BJ (cell line): ENCODE measurements around the gene DEPDC1. TPM values are rescaled to one million over a fixed set of nuclear protein-coding genes. Genes with fewer than 3 reads are reported as not detected.
"Not testable (repeated sequence)": the region's sequence is repeated elsewhere in the genome, so short reads cannot be mapped to it uniquely, and the experiment has no call there.

Experiments used
- CTCF ChIA-PET: fragments of 350-600 bp; formaldehyde crosslinking; extraction: SDS; loops from one replicate; lab custom pipeline; 2021; ENCODE audit warnings: antibody characterized with exemption, inconsistent platforms; lab: Yijun Ruan, JAX
- POLR2A ChIA-PET: fragments of 300-600 bp; sonication (Branson Sonifier 250); formaldehyde crosslinking; extraction: SDS; loops from one replicate; lab custom pipeline; 2021; ENCODE audit warnings: antibody characterized with exemption; lab: Charles Lee
- DNase-seq: peaks from one replicate; pipeline ENCODE4 v3.0.0-alpha.2; 2011; ENCODE audit warnings: low read depth
- H3K27me3 ChIP-seq: 2 replicates; pipeline ENCODE4 v1.6.0; 2011; ENCODE audit warnings: low read length; ENCODE audit not compliant: control insufficient read depth, insufficient read depth
- H3K36me3 ChIP-seq: 2 replicates; pipeline ENCODE4 v1.5.1; 2011; ENCODE audit warnings: low read length; ENCODE audit not compliant: control insufficient read depth, insufficient read depth
- H3K4me3 ChIP-seq: 2 replicates; pipeline ENCODE4 v1.5.1; 2011; ENCODE audit warnings: low read depth, mild to moderate bottlenecking, control low read depth, low read length
- polyA plus RNA-seq: library from polyadenylated mRNA; depleted of rRNA; stranded (reverse); fragments of >200 nt; gene quantifications from 2 replicates; pipeline ENCODE4 v1.2.3, GENCODE V29; 2011
- TF ChIP-seq, protein P1 (sequence below): IDR thresholded peaks from 2 replicates; pipeline ENCODE4 v1.5.1; 2011; ENCODE audit warnings: low read depth, mild to moderate bottlenecking, control low read depth, inconsistent platforms, low read length, moderate library complexity; ENCODE audit not compliant: insufficient read depth

Gene DEPDC1
- polyA plus RNA-seq, 1 experiment, result 5.3 TPM

DNA sequence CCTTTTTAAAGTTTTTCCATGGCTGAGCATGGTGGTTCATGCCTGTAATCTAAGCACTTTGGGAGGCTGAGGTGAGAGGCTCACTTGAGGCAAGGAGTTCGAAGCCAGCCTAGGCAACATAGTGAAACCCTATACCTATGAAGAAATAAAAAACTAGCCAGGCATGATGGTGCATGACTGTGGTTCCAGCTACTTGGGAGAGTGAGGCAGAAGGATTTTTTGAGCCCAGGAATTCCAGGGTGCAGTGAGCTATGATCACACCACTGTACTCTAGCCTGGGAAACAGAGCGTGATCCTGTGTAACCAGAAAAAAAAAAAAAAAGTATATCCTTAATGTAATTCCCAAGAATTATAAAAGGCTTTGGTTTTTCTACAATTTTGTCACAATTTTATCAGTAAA, 17.4 kb downstream of the DEPDC1 start:
- no peak overlapping the region for H3K4me3 ChIP-seq
- CTCF ChIA-PET, result interaction anchor here (0.9 to 2.6 kb wide), 4 partner anchors 8 to 358 kb away, joined by 3 to 17 read pairs (median 4); no protein-coding TSS in a partner anchor
- POLR2A ChIA-PET, result no interaction called here
- H3K36me3 ChIP-seq, result no peaks in the 10 kb centered on the region
- no peak for DNase-seq
- H3K27me3 ChIP-seq, result no peaks in the 10 kb centered on the region
- TF ChIP-seq, protein P1, sequence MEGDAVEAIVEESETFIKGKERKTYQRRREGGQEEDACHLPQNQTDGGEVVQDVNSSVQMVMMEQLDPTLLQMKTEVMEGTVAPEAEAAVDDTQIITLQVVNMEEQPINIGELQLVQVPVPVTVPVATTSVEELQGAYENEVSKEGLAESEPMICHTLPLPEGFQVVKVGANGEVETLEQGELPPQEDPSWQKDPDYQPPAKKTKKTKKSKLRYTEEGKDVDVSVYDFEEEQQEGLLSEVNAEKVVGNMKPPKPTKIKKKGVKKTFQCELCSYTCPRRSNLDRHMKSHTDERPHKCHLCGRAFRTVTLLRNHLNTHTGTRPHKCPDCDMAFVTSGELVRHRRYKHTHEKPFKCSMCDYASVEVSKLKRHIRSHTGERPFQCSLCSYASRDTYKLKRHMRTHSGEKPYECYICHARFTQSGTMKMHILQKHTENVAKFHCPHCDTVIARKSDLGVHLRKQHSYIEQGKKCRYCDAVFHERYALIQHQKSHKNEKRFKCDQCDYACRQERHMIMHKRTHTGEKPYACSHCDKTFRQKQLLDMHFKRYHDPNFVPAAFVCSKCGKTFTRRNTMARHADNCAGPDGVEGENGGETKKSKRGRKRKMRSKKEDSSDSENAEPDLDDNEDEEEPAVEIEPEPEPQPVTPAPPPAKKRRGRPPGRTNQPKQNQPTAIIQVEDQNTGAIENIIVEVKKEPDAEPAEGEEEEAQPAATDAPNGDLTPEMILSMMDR, result no peak

DNA sequence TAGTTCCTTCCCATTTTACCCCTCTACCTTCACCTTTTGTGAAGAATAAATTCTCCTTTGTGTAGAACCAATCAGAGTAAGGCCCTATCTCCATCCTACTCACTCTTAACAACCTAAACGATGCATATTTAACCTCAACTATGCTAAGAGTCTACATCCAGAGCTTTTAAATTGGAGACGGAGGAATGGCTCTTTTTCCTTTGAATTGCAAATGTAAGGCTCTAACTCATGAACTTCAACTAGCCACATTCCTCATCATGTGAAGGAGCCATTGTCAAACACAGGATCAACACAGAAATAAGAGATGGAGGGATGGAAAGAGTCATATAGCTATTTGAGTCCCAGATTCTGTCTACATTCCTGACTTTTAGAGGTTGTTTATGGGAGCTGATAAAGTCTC, 18.2 kb downstream of the DEPDC1 start:
- Histone ChIP-seq H3K4me3 (no peak overlapping the region), H3K27me3 (no peaks in the 10 kb centered on the region), H3K36me3 (no peaks in the 10 kb centered on the region)
- CTCF ChIA-PET, result interaction anchor here (1.1 to 2.6 kb wide), 2 partner anchors 10 to 26 kb away, joined by 3 to 17 read pairs; no protein-coding TSS in a partner anchor
- no peak for DNase-seq
- TF ChIP-seq, protein P1, result no peak
- POLR2A ChIA-PET, result no interaction called here

DNA sequence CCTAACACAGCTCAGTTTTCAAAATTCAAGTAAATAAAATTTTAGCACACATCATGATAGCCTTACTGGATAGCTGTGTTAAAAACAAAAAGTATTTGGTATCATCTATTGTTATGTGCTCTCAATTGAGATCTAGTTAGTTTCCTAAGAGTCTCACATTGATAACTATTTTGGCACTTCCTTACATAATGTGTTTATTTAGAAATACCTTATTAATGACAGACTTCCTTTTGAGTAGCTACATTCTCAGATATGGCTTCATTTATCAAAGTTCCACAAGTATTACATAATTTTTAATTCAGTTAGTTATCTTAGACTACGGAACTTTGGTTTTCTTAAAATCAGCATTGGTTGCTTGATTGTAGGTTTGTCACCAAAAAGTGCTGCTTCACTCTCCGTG, 20.3 kb downstream of the DEPDC1 start:
- POLR2A ChIA-PET, CTCF ChIA-PET, H3K36me3 ChIP-seq, DNase-seq, H3K4me3 ChIP-seq, H3K27me3 ChIP-seq: not testable (repeated sequence)

DNA sequence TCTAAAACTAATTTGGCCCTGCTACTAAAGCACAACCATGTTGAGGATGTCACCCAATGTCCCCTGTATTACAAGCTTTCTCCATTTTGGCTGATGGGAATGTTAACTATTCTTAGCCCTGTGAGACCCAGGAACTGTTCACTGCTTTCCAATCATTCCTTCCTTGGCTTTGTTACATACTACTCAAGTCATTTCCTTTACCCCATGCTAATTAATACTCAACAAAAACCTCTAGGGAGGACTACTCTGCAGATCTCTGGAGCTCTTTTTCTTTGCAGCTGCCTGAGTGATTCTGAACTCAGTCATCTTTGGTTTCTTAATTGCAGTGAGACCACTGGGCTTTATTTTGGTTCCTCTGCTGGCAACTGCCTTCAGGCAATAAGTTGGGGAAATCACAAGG, 23.8 kb downstream of the DEPDC1 start:
- DNase-seq, result no peak
- CTCF ChIA-PET, result interaction anchor here (1.2 kb wide), 1 partner anchor 20 kb away, joined by 3 read pairs; no protein-coding TSS in a partner anchor

DNA sequence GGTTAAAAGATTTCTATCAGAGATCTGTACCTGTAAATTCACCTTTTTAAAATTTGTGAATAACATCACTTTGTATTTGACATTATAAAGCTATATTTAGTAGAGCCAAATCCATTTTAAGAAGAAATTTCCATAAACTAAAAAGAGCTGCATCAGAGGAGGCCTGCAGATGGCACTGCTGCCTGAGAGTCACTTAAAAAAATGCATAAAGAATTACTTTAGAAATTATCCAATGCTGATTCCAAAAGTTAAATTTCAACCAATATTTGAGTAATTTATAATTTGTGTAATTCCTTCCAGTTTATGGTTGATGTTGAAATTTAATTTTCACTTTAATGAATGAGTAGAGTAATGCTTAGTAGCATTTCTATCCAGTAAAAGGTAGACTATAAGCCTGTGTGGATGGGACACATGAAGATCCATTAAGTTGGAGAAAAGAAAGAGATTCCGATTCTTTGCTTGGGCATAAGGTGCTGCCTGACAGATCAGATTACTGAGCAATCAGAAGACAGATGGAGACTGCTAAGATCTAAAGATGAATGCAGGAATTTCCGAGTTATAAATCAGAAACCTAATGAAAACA, 26.4 kb downstream of the DEPDC1 start:
- H3K4me3 ChIP-seq, result no peak overlapping the region
- TF ChIP-seq, protein P1, result peak; percentile 75
- H3K27me3 ChIP-seq, result no peaks in the 10 kb centered on the region
- ChIA-PET POLR2A (no interaction called here), CTCF (interaction anchor here (0.5 to 3.7 kb wide), 11 partner anchors 8 to 1267 kb away, joined by 3 to 18 read pairs (median 5); partner anchors contain the start of gene RPE65)
- DNase-seq, result no peak
- H3K36me3 ChIP-seq, result no peaks in the 10 kb centered on the region

More for the DNA sequence above, 23.8 kb downstream of the DEPDC1 start:
- H3K36me3 ChIP-seq, result no peaks in the 10 kb centered on the region
- TF ChIP-seq, protein P1, result no peak
- no peaks in the 10 kb centered on the region for H3K27me3 ChIP-seq
- POLR2A ChIA-PET, result no interaction called here
- no peak overlapping the region for H3K4me3 ChIP-seq
